Measurements from ENCODE around the gene ALG5.

- no peak for TF ChIP-seq EZH2 (IDR thresholded peaks at IDR 0.05; ENCODE audit: insufficient read depth, poor library complexity, severe bottlenecking)
- no peak for TF ChIP-seq EZH2phosphoT487 (IDR thresholded peaks at IDR 0.05; ENCODE audit: insufficient read depth, low read depth)
Measured at GRCh38 chr13:36945078-36945477, 54.1 kb downstream of the ALG5 start.
